CMK (cell line): ENCODE measurements around the gene ERICH6B.

Experiments
- DNase-seq: peaks from one replicate; pipeline ENCODE4 v3.0.0-alpha.2; 2010; ENCODE audit warnings: low read depth

Gene ERICH6B

DNA sequence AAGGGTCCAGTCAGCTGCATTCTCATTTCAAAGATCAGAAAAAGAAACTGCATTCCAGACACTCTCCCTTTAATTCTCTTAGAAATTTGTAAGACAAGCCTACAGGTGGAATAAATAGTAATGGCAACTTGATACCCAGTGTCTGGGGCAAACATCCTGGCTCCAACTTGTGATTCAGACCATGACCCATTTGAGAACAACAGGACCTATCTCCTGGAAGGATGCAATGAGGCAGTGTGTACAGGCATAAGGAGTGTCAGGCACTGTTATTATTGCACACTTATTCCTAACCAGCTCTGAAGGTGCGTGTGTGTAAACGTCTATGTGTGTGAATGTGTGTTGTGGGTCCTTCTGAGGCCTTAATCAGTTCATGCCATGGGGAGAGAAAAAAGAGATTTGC is 13.9 kb downstream of the ERICH6B start:
- DNase-seq: no peak

GRCh38 chr13:45598597-45598996 is 16.9 kb downstream of the ERICH6B start:
- DNase-seq: no peak

DNA sequence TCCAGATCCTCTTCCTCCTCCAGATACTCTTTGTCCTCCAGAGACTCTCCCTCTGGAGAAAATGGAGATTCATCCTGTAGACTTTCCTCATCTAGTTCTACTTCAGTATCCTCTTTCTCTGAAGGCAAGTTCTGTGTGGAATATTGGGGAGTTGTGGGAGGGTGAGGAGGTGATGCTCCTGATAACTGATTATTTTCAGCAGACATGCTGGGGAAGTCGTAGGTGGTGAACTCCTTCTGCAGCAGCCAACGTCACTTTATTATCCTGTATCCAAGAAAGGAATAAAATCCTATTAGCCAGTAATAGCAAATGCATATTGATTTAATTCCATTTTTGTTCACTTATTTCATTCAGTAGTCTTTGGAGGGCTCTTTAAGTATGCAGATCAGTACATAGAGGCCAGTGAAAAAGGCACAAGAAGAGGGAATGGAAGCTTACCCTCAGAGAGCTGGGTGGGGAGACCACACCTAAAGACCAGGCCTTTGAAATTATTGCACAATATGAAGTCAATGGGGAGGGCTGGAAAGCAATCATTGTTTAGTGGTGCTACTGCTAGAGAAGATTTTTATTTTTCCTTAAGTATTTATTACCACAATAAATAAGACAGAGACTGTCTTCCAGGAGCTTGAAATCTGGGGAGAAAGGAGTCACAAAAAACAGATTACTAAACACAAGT is 18.6 kb downstream of the ERICH6B start:
- no peak for DNase-seq

- no peak for DNase-seq
Observed at GRCh38 chr13:45595965-45596364, 19.6 kb downstream of the ERICH6B start.

- no peak for DNase-seq
Observed at GRCh38 chr13:45594764-45595163, 20.8 kb downstream of the ERICH6B start.

DNA sequence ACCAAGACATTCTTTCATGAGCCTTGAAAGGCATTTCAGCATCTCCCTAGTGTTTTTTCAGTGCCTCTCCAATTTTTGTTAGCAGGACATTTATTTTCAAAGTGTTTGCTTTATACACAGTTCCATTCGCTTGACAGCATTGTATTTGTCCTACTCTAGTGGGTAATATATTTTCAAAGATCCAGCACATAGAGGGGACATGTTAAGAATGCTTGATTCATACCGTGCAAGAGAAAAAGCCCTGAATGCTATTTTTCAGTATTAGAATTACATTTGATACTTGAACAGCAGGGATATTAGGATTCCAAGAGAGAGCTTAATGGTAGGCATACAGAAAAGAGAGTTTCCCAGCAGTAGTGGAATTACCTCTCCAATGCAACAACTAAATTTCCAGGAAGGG is 21.3 kb downstream of the ERICH6B start:
- DNase-seq: no peak

DNA sequence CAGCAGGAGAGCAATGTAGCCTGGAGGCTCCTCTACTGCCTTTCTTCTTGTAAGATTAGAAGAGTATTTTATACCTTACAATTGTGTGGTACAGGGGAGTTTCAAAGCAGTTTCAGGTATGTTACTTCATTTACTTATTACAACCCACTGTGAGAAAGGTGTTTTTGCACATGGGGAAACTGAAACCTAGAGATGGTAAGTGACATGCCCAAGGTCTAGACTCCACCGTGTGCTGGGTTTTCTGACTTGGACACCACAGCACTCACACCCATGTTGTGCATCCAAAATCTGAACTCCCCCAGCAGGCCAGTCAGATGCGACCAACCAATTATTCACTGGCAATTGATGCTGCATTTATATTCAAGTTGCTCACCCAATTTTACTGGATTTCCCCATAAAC is 22.8 kb downstream of the ERICH6B start:
- no peak for DNase-seq

DNA sequence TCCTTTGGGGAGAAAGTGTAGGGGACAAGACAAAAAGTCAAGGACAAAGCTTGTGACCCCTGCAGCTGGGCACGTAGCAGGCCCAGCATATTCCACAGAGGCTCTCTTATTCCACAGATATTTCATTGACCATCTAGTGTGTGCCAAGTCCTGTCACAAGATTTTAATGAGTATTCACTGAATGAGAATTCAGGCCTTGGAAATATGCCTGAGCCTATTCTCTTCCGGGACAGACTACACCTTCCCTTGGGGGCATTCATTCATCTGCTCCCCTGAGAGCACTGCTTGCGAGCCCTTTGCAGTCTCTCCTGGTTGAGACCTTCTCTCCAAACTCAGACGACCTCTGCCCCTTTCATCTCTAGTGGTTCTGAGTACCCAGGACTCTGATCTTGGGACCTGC is 25.5 kb downstream of the ERICH6B start:
- DNase-seq: no peak

- DNase-seq: no peak
Observed at GRCh38 chr13:45587897-45588296, 27.6 kb downstream of the ERICH6B start.

DNA sequence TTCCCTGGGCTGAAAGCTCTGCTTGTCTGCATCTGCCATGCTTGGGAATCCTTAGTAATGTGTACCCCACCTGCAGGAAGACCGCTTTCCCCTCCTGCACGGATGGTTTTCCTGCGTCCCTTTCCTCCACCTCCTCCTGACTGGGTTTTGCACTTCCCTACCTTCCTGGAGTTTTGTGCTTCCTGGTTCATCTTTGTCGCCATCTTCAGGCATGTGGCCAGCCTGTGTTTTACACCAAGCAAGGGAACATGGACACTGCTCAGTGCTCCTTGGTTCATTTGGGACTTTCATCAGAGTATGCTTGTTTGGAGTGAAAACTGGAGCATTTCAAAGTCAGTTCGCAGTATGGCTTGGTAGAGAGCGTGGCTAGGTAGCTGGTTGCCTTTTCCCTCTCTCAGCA is 30.7 kb downstream of the ERICH6B start:
- DNase-seq: no peak

DNA sequence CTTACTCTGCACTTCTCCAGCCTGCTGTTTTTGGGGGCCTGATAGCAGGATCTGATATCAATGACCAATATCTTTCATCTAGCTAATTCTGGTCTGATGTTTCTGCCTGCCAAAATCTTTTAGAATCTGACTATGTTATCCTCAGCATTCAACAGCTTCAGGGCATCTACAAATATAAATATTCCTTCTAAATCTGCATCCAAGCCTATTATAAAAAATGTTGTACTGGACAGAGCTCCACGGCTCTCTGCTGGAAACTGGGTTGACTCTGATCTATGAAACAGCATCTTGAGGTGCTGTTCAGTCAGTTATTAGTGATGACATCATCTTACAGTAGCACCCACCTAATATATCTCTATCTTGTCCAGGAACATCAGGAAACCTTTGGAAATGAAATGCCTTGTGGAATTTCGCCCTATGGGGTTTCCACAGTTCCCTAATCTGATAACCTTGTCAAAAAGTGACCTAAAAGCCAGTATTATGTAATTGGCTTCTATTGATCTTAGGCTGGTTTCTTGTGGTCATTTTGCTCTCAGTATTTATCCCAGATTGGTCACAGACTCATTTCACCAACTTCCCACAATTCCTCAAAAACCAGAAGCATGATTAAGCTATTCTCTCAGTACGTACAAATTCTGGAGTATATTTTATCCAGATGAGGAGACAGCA is 33.0 kb downstream of the ERICH6B start:
- no peak for DNase-seq

- DNase-seq: no peak
Observed at GRCh38 chr13:45576466-45576865, 39.1 kb downstream of the ERICH6B start.

GRCh38 chr13:45575830-45576180 is 39.7 kb downstream of the ERICH6B start:
- no peak for DNase-seq

GRCh38 chr13:45575146-45575829 is 40.3 kb downstream of the ERICH6B start:
- DNase-seq: no peak

DNA sequence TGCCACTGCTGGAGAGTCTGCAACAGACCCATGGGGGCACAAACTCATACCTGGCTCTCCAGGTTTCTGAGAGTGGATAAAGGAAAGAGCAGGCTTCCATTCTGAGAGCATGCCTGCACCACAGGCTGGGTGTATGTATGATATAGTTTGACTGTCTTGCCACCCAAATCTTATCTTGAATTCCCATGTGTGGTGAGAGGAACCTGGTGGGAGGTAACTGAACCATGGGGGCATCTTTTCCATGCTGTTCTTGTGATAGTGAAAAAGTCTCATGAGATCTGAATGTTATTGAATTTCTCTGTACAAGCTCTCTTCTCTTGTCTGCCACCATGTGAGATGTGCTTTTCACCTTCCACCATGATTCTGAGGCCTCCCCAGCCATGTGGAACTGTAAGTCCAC is 50.2 kb downstream of the ERICH6B start:
- no peak for DNase-seq

GRCh38 chr13:45564133-45564776 is 51.3 kb downstream of the ERICH6B start:
- no peak for DNase-seq

- DNase-seq: no peak
Observed at GRCh38 chr13:45554604-45555109, 60.9 kb downstream of the ERICH6B start.

DNA sequence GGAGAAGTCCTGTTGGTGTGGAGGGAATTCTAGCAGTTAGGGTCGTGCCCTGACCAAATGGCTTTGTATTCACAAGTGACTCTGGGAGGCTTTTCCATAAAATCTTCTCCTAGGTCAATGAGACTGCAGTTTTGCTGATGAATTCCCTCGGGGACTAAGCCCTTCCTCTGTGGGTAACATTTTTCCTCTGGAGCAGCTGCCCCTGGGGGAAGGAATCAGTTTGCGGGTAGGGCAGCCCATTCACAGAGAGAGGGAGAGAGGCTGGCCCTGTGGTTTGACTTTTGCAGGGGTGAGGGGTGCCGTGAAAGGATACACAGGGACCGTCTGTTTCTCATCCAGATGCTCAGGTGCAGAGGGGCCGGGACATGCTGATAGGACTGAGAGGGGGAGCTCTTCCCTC is 67.3 kb downstream of the ERICH6B start:
- DNase-seq: no peak

DNA sequence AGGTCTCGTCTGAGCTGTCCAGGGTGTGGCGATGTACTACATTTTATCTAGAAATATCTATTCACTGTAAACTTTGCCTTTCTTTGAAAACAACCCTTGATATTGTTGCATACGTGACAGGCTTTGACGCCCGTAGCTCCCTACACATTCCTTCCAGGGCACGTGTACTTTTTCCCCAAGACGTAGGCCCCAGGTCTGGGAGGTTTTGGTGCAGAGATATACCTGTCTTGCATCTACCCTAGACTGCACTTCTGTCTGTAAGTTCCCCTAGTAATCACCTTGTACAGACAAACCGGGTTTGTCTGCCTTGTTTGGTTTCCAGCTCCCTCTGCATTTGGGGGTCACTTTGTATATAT is 69.2 kb downstream of the ERICH6B start:
- no peak for DNase-seq

GRCh38 chr13:45545686-45546409 is 69.7 kb downstream of the ERICH6B start:
- no peak for DNase-seq

GRCh38 chr13:45544520-45544919 is 71.0 kb downstream of the ERICH6B start:
- DNase-seq: no peak

DNA sequence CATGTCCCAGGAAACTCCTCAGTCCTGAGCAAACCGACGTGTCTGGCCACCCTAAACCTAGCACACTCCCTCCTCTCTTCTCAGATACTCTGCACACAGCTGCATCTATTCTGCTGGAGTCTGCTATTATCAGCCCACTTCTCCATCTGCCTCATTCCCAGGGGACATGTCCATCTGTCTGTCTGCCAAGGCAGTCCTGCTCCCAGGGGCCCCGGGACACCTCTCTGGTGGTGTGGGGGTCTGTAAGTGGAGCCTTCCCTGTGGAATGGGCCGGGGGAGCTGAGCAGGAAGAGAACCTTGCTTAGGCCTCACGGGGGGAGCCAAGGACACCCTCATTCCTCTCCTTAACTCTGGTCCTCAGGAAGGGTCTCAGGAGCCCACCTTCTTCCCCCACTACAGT is 72.7 kb downstream of the ERICH6B start:
- DNase-seq: no peak
